GM12878 (cell line): ENCODE measurements around the gene EEF2K. TPM values are rescaled to one million over a fixed set of nuclear protein-coding genes. Genes with fewer than 3 reads are reported as not detected.

ENCODE experiments used
- ATAC-seq: fragments of 200-7000 bp; cut with Tn5 transposase; 3 replicates; pipeline ENCODE4 v1.9.1; 2020; ENCODE audit warnings: mild to moderate bottlenecking, moderate library complexity
- BruUV-seq: library from RNA; stranded (reverse); fragments of 400-500 nt; replicated peaks from 2 replicates; lab custom pipeline; 2021; lab: Mats Ljungman, UMichigan
- CTCF ChIA-PET: fragments of 300-600 bp; sonication (Branson Sonifier 250); formaldehyde crosslinking; extraction: SDS; loops from one replicate; lab custom pipeline; 2021; ENCODE audit warnings: inconsistent platforms; lab: Yijun Ruan, JAX
- POLR2A ChIA-PET: fragments of 350-600 bp; formaldehyde crosslinking; extraction: SDS; loops from one replicate; lab custom pipeline; 2021; ENCODE audit warnings: inconsistent platforms; lab: Charles Lee
- RAD21 ChIA-PET: fragments of 300-600 bp; sonication (Branson Sonifier 250); formaldehyde crosslinking; loops from one replicate; lab custom pipeline; 2023; ENCODE audit warnings: antibody characterized with exemption; ENCODE audit not compliant: unreplicated experiment; lab: Charles Lee
- SMC1A ChIA-PET: fragments of 300-600 bp; sonication (Branson Sonifier 250); formaldehyde crosslinking; loops from one replicate; lab custom pipeline; 2023; ENCODE audit not compliant: unreplicated experiment, uncharacterized antibody; lab: Charles Lee
- DNase-seq: peaks from one replicate; pipeline ENCODE4 v3.0.0-alpha.2; 2011; ENCODE audit warnings: low read depth, low spot score
- FAIRE-seq: peaks from 3 replicates; lab custom pipeline; 2011; peaks lifted over from hg19 to GRCh38; lab: Jason Lieb, UNC
- H2AFZ ChIP-seq: 2 replicates; pipeline ENCODE4 v1.6.0; 2011; ENCODE audit warnings: low read depth, low read length, control low read depth; ENCODE audit not compliant: control insufficient read depth
- H3K27ac ChIP-seq: 2 replicates; pipeline ENCODE4 v1.5.1; 2011; ENCODE audit warnings: control low read depth; ENCODE audit not compliant: control insufficient read depth, insufficient read depth
- H3K27me3 ChIP-seq, 2 experiments: replicated peaks in 1 of 2; 2 replicates each; pipeline versions ENCODE4 v1.6.0 to v1.6.1; 2011; ENCODE audit warnings: low read length in 1 of 2; ENCODE audit not compliant: control insufficient read depth in 2 of 2, insufficient read depth in 2 of 2
- H3K36me3 ChIP-seq, 2 experiments: 2 replicates each; pipeline ENCODE4 v1.5.1; 2011; ENCODE audit warnings: low read length in 1 of 2; ENCODE audit not compliant: control insufficient read depth in 2 of 2, insufficient read depth in 2 of 2
- H3K4me1 ChIP-seq: 2 replicates; pipeline ENCODE4 v1.6.1; 2011; ENCODE audit warnings: mild to moderate bottlenecking, low read length, moderate library complexity, mixed read lengths; ENCODE audit not compliant: control insufficient read depth, insufficient read depth
- H3K4me2 ChIP-seq: 2 replicates; pipeline ENCODE4 v1.6.0; 2011; ENCODE audit warnings: control low read depth; ENCODE audit not compliant: control insufficient read depth, insufficient read depth
- H3K4me3 ChIP-seq: fragments of 200-600 bp; sonication (generic); 2 replicates; pipeline ENCODE4 v1.5.1; 2016
- H3K79me2 ChIP-seq: 2 replicates; pipeline ENCODE4 v1.6.0; 2011; ENCODE audit warnings: low read length; ENCODE audit not compliant: control insufficient read depth, insufficient read depth
- H3K9ac ChIP-seq: 2 replicates; pipeline ENCODE4 v1.8.0; 2011; ENCODE audit warnings: low read length, control low read depth, mixed read lengths; ENCODE audit not compliant: control insufficient read depth, insufficient read depth
- H3K9me3 ChIP-seq: replicated peaks from 3 replicates; pipeline ENCODE4 v1.5.1; 2011; ENCODE audit warnings: mild to moderate bottlenecking, low read length; ENCODE audit not compliant: control insufficient read depth, insufficient read depth
- H4K20me1 ChIP-seq: 2 replicates; pipeline ENCODE4 v1.6.0; 2011; ENCODE audit not compliant: control insufficient read depth, insufficient read depth
- ASH2L ChIP-seq: fragments of 300-600, 200-600 bp; sonication (generic); IDR thresholded peaks from 2 replicates; pipeline ENCODE4 v1.6.1; 2017; ENCODE audit warnings: low read depth, mild to moderate bottlenecking, borderline replicate concordance
- BCL3 ChIP-seq: IDR thresholded peaks from 2 replicates; pipeline ENCODE4 v1.6.1; 2011; ENCODE audit warnings: borderline replicate concordance, low read depth, mild to moderate bottlenecking, moderate library complexity, low read length; ENCODE audit not compliant: insufficient read depth, poor library complexity, severe bottlenecking
- ETV6 ChIP-seq, 2 experiments: fragments of 450-650 bp in 1 of 2; IDR thresholded peaks in 1 of 2; conservative IDR thresholded peaks in 1 of 2; 2 replicates each; pipeline ENCODE4 v1.6.1; 2014; ENCODE audit warnings: antibody characterized with exemption in 1 of 2, borderline replicate concordance in 1 of 2, low read depth in 1 of 2, mild to moderate bottlenecking in 1 of 2, moderate library complexity in 1 of 2
- KAT2A ChIP-seq: conservative IDR thresholded peaks from 2 replicates; pipeline ENCODE4 v1.6.1; 2011; ENCODE audit warnings: low read depth, low read length; ENCODE audit not compliant: control insufficient read depth
- NFXL1 ChIP-seq: fragments of 450-650 bp; IDR thresholded peaks from 2 replicates; pipeline ENCODE4 v1.6.1; 2017; ENCODE audit warnings: antibody characterized with exemption, mild to moderate bottlenecking, borderline replicate concordance
- NKRF ChIP-seq: fragments of 450-650 bp; conservative IDR thresholded peaks from 2 replicates; pipeline ENCODE4 v1.6.1; 2017; ENCODE audit warnings: mild to moderate bottlenecking, moderate library complexity
- NR2C2 ChIP-seq: IDR thresholded peaks from 2 replicates; pipeline ENCODE4 v1.6.1; 2011; ENCODE audit warnings: borderline replicate concordance, low read depth; ENCODE audit not compliant: control insufficient read depth, insufficient read length
- POLR2A ChIP-seq: IDR thresholded peaks from 2 replicates; pipeline ENCODE4 v1.6.1; 2011; ENCODE audit warnings: low read depth, mild to moderate bottlenecking, low read length
- TAF1 ChIP-seq: IDR thresholded peaks from 2 replicates; pipeline ENCODE4 v1.6.1; 2011; ENCODE audit warnings: mild to moderate bottlenecking, low read depth, low read length, borderline replicate concordance
- WGBS: methylation state at CpG from one replicate; pipeline ENCODE4 v1.1.6; 2016; ENCODE audit warnings: low lambda C conversion rate; ENCODE audit not compliant: insufficient replicate concordance, insufficient coverage; ENCODE audit errors: missing lambda C conversion rate; 5-methylcytosine and 5-hydroxymethylcytosine counted together
- in situ Hi-C: fragments of 300-500 bp; cut with MboI; formaldehyde crosslinking; loops from 9 replicates; pipeline ENCODE4 v1.14.3; 2018; ENCODE audit warnings: mixed read lengths
- intact Hi-C: fragments of 100-400 bp; cut with micrococcal nuclease; formaldehyde crosslinking; loops from one replicate; pipeline ENCODE4 v1.14.2; 2022; ENCODE audit not compliant: unreplicated experiment
- polyA plus RNA-seq, 11 experiments: library from polyadenylated mRNA; depleted of rRNA in 4 of 11; unstranded in 6 of 11; stranded (reverse) in 5 of 11; fragments of >200 nt; fragmentation: Nextera tagmentation in 4 of 11; fragmentation: Illumina TruSeq in 1 of 11; extraction: Ambion mirVana in 4 of 11; extraction: Trizol in 1 of 11; gene quantifications; 1 replicate in 1 of 11; 2 replicates in 10 of 11; pipeline versions ENCODE4 v1.2.1 to v1.2.3, GENCODE V29; 2011 to 2016; ENCODE audit warnings: inconsistent platforms in 2 of 11, missing spikeins in 2 of 11, low read depth in 1 of 11
- total RNA-seq, 4 experiments: library from RNA; depleted of rRNA in 3 of 4; stranded (reverse); fragments of >200 nt in 3 of 4; fragmentation: Illumina TruSeq in 1 of 4; extraction: Trizol in 1 of 4; gene quantifications; 2 replicates each; pipeline versions ENCODE4 v1.2.1 to v1.2.3, GENCODE V29; 2013 to 2021

EEF2K gene
- total and polyA plus RNA-seq, 10 of the 15 experiments (the other 5 are each of a cell fraction or from before 2014, with no cell fraction given) = 2.0 to 29.6 (median 12.2) TPM

GRCh38 chr16:22314661-22315626, 108.9 kb downstream of the EEF2K start:
- no peaks in the 10 kb centered on the region for H4K20me1 ChIP-seq
- no peak overlapping the region for H3K4me2 ChIP-seq
- ATAC-seq = no peak
- no peak overlapping the region for H2AFZ ChIP-seq
- H3K4me1 ChIP-seq = no peaks in the 10 kb centered on the region
- H3K79me2 ChIP-seq = no peaks in the 10 kb centered on the region
- no TSS peak for BruUV-seq
- no peak overlapping the region for H3K9ac ChIP-seq
- DNase-seq = no peak
- FAIRE-seq = no peak
- TF ChIP-seq POLR2A (peak; percentile 19; the same call in 1 of the 2 replicates), NKRF (no peak)
- ChIA-PET POLR2A (no interaction called here), CTCF (no interaction called here), RAD21 (no interaction called here), SMC1A (interaction anchor here (1.1 kb wide), 1 partner anchor 10 kb away, joined by 3 read pairs; no protein-coding TSS in a partner anchor)
- no peak overlapping the region for H3K4me3 ChIP-seq
- H3K9me3 ChIP-seq = no peaks in the 10 kb centered on the region
- H3K36me3 ChIP-seq = peaks cover 28 to 30% of the 10 kb centered on the region in 2 experiments; a peak in 3 of 4 replicates
- intact Hi-C loops = no loop called here
- no peak overlapping the region for H3K27ac ChIP-seq
- in situ Hi-C loops = loop anchor here (25.0 kb wide), 1 partner anchor 247 kb away; no protein-coding TSS in a partner anchor
- H3K27me3 ChIP-seq = no peaks in the 10 kb centered on the region
- WGBS = 92% methylated on average over 37 of the region's 37 CpGs

- WGBS = 100% methylated on average over 1 of the region's 1 CpG
- in situ Hi-C loops = loop anchor here (25.0 kb wide), 1 partner anchor 246 kb away; no protein-coding TSS in a partner anchor
- no peak for DNase-seq
- no peak for TF ChIP-seq NR2C2
- no peak for TF ChIP-seq NFXL1
- no peak for TF ChIP-seq KAT2A
- no peak for TF ChIP-seq BCL3
- no peak for TF ChIP-seq TAF1
- no peak for TF ChIP-seq ETV6 (conservative IDR thresholded peaks at IDR 0.05 in 1 of 2, IDR thresholded peaks at IDR 0.05 in 1 of 2; ENCODE audit: borderline replicate concordance in 1 of 2, low read depth in 1 of 2)
- TF ChIP-seq ASH2L = no peak
Observed at GRCh38 chr16:22315979-22316378, 109.9 kb downstream of the EEF2K start.

More at GRCh38 chr16:22315979-22316378, 109.9 kb downstream of the EEF2K start:
- BruUV-seq = no TSS peak
- H3K36me3 ChIP-seq = peaks cover 28 to 32% of the 10 kb centered on the region in 2 experiments
- H3K27ac ChIP-seq = no peak overlapping the region
- ChIA-PET RAD21 (no interaction called here), CTCF (no interaction called here), SMC1A (interaction anchor here (1.1 kb wide), 1 partner anchor 11 kb away, joined by 3 read pairs; no protein-coding TSS in a partner anchor), POLR2A (no interaction called here)
- ATAC-seq (no peak), FAIRE-seq (no peak)
- no peak overlapping the region for H3K9ac ChIP-seq
- intact Hi-C loops = no loop called here
- no peak overlapping the region for H3K4me3 ChIP-seq
- no peaks in the 10 kb centered on the region for H3K4me1 ChIP-seq
- H3K27me3 ChIP-seq = no peaks in the 10 kb centered on the region
- H4K20me1 ChIP-seq = no peaks in the 10 kb centered on the region
- H2AFZ ChIP-seq = no peak overlapping the region
- no peaks in the 10 kb centered on the region for H3K9me3 ChIP-seq
- no peaks in the 10 kb centered on the region for H3K79me2 ChIP-seq
- no peak overlapping the region for H3K4me2 ChIP-seq
